SK-N-SH treated with all-trans-retinoic acid at 6 μM for 48 hours (cell line): Measurements from ENCODE around the gene PARD3B.
A peak's percentile ranks its signal among the peaks of the same experiment; 100 is the strongest.

ENCODE experiments used
- ATAC-seq: fragments of 200-7000 bp; cut with Tn5 transposase; 3 replicates; pipeline ENCODE4 v1.9.1; 2020; ENCODE audit warnings: mild to moderate bottlenecking, moderate library complexity
- ARNTL ChIP-seq: fragments of 450-650 bp; formaldehyde crosslinking; IDR thresholded peaks from 2 replicates; pipeline ENCODE4 v1.5.0; 2020; ENCODE audit warnings: low read depth, mild to moderate bottlenecking, moderate library complexity, borderline replicate concordance
- BACH2 ChIP-seq: fragments of 250-450 bp; sonication (Bioruptor Pico); IDR thresholded peaks from 2 replicates; pipeline ENCODE4 v1.9.0; 2021; ENCODE audit warnings: mild to moderate bottlenecking, borderline replicate concordance
- CSDC2 ChIP-seq: fragments of 250-450 bp; sonication (Bioruptor Pico); IDR thresholded peaks from 2 replicates; pipeline ENCODE4 v1.5.0; 2020; ENCODE audit warnings: mild to moderate bottlenecking, moderate library complexity
- CSRNP3 ChIP-seq: fragments of 250-450 bp; sonication (Bioruptor Pico); IDR thresholded peaks from 2 replicates; pipeline ENCODE4 v1.5.1; 2021; ENCODE audit warnings: mild to moderate bottlenecking, moderate library complexity
- GLIS3 ChIP-seq: fragments of 250-450 bp; sonication (Bioruptor Pico); IDR thresholded peaks from 2 replicates; pipeline ENCODE4 v1.5.0; 2020; ENCODE audit warnings: mild to moderate bottlenecking, moderate library complexity
- ISL1 ChIP-seq: fragments of 250-450 bp; sonication (Bioruptor Pico); IDR thresholded peaks from 2 replicates; pipeline ENCODE4 v2.1.2; 2022; ENCODE audit warnings: mild to moderate bottlenecking, moderate library complexity
- OSR1 ChIP-seq: fragments of 250-450 bp; sonication (Bioruptor Pico); IDR thresholded peaks from 2 replicates; pipeline ENCODE4 v1.8.0; 2022; ENCODE audit warnings: moderate library complexity, mild to moderate bottlenecking, inconsistent platforms
- PPARA ChIP-seq: fragments of 250-450 bp; sonication (Bioruptor Pico); IDR thresholded peaks from 2 replicates; pipeline ENCODE4 v1.5.0; 2020; ENCODE audit warnings: mild to moderate bottlenecking, borderline replicate concordance
- RARB ChIP-seq: fragments of 250-450 bp; sonication (Bioruptor Pico); IDR thresholded peaks from 2 replicates; pipeline ENCODE4 v1.8.0; 2021; ENCODE audit warnings: mild to moderate bottlenecking, moderate library complexity
- SNAI2 ChIP-seq: fragments of 250-450 bp; sonication (Bioruptor Pico); IDR thresholded peaks from 2 replicates; pipeline ENCODE4 v1.5.0; 2020; ENCODE audit warnings: mild to moderate bottlenecking, moderate library complexity
- TOX ChIP-seq: fragments of 250-450 bp; sonication (Bioruptor Pico); IDR thresholded peaks from 2 replicates; pipeline ENCODE4 v1.8.0; 2021; ENCODE audit warnings: mild to moderate bottlenecking, moderate library complexity, borderline replicate concordance
- ZC3H10 ChIP-seq: fragments of 250-450 bp; sonication (Bioruptor Pico); IDR thresholded peaks from 2 replicates; pipeline ENCODE4 v1.5.1; 2021; ENCODE audit warnings: mild to moderate bottlenecking, moderate library complexity
- ZFP3 ChIP-seq: fragments of 250-450 bp; sonication (Bioruptor Pico); IDR thresholded peaks from 2 replicates; pipeline ENCODE4 v1.5.0; 2020; ENCODE audit warnings: mild to moderate bottlenecking, moderate library complexity
- ZFP30 ChIP-seq: fragments of 450-650 bp; formaldehyde crosslinking; IDR thresholded peaks from 2 replicates; pipeline ENCODE4 v1.5.0; 2022; ENCODE audit warnings: mild to moderate bottlenecking, moderate library complexity
- ZNF565 ChIP-seq: fragments of 450-650 bp; formaldehyde crosslinking; conservative IDR thresholded peaks from 2 replicates; pipeline ENCODE4 v1.5.0; 2020; ENCODE audit warnings: low read depth, mild to moderate bottlenecking, moderate library complexity
- ZNF70 ChIP-seq: fragments of 450-650 bp; formaldehyde crosslinking; IDR thresholded peaks from 2 replicates; pipeline ENCODE4 v1.5.0; 2020; ENCODE audit warnings: mild to moderate bottlenecking, moderate library complexity
- ZNF8 ChIP-seq: fragments of 450-650 bp; formaldehyde crosslinking; IDR thresholded peaks from 2 replicates; pipeline ENCODE4 v1.5.0; 2020; ENCODE audit warnings: mild to moderate bottlenecking, moderate library complexity
- TF ChIP-seq, protein P1 (sequence below): fragments of 250-450 bp; sonication (Bioruptor Pico); IDR thresholded peaks from 2 replicates; pipeline ENCODE4 v1.5.0; 2020; ENCODE audit warnings: mild to moderate bottlenecking, moderate library complexity
- TF ChIP-seq, protein P2 (sequence below): fragments of 250-450 bp; sonication (Bioruptor Pico); IDR thresholded peaks from 2 replicates; pipeline ENCODE4 v1.8.0; 2021; ENCODE audit warnings: low read depth, mild to moderate bottlenecking, moderate library complexity, borderline replicate concordance
- TF ChIP-seq, protein P3 (sequence below): fragments of 250-450 bp; sonication (Bioruptor Pico); IDR thresholded peaks from 2 replicates; pipeline ENCODE4 v1.8.0; 2020; ENCODE audit warnings: mild to moderate bottlenecking, moderate library complexity, borderline replicate concordance

PARD3B gene

GRCh38 chr2:204869132-204869823, 324.0 kb downstream of the PARD3B start:
- TF ChIP-seq ZNF8 (no peak), ZC3H10 (CRISPR knock-in tag) (no peak), ZNF565 (no peak), PPARA (no peak), CSRNP3 (no peak), ZFP30 (CRISPR knock-in tag) (no peak), ISL1 (no peak), OSR1 (no peak), ZNF70 (CRISPR knock-in tag) (no peak), CSDC2 (no peak), ARNTL (CRISPR knock-in tag) (no peak), ZFP3 (CRISPR knock-in tag) (no peak), SNAI2 (CRISPR knock-in tag) (no peak), TOX (CRISPR knock-in tag) (no peak)
- TF ChIP-seq, protein P1, sequence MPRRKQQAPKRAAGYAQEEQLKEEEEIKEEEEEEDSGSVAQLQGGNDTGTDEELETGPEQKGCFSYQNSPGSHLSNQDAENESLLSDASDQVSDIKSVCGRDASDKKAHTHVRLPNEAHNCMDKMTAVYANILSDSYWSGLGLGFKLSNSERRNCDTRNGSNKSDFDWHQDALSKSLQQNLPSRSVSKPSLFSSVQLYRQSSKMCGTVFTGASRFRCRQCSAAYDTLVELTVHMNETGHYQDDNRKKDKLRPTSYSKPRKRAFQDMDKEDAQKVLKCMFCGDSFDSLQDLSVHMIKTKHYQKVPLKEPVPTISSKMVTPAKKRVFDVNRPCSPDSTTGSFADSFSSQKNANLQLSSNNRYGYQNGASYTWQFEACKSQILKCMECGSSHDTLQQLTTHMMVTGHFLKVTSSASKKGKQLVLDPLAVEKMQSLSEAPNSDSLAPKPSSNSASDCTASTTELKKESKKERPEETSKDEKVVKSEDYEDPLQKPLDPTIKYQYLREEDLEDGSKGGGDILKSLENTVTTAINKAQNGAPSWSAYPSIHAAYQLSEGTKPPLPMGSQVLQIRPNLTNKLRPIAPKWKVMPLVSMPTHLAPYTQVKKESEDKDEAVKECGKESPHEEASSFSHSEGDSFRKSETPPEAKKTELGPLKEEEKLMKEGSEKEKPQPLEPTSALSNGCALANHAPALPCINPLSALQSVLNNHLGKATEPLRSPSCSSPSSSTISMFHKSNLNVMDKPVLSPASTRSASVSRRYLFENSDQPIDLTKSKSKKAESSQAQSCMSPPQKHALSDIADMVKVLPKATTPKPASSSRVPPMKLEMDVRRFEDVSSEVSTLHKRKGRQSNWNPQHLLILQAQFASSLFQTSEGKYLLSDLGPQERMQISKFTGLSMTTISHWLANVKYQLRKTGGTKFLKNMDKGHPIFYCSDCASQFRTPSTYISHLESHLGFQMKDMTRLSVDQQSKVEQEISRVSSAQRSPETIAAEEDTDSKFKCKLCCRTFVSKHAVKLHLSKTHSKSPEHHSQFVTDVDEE (CRISPR knock-in tag) = no peak
- TF ChIP-seq, protein P2, sequence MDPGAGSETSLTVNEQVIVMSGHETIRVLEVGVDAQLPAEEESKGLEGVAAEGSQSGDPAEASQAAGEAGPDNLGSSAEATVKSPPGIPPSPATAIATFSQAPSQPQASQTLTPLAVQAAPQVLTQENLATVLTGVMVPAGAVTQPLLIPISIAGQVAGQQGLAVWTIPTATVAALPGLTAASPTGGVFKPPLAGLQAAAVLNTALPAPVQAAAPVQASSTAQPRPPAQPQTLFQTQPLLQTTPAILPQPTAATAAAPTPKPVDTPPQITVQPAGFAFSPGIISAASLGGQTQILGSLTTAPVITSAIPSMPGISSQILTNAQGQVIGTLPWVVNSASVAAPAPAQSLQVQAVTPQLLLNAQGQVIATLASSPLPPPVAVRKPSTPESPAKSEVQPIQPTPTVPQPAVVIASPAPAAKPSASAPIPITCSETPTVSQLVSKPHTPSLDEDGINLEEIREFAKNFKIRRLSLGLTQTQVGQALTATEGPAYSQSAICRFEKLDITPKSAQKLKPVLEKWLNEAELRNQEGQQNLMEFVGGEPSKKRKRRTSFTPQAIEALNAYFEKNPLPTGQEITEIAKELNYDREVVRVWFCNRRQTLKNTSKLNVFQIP (CRISPR knock-in tag) = no peak
- TF ChIP-seq, all 23 proteins: peak for 0
- peak; percentile 75 for ATAC-seq

GRCh38 chr2:204870053-204870452, 324.8 kb downstream of the PARD3B start:
- no peak for ATAC-seq
- TF ChIP-seq ZNF565 (no peak), SNAI2 (CRISPR knock-in tag) (no peak), BACH2 (CRISPR knock-in tag) (no peak), ZNF70 (CRISPR knock-in tag) (no peak), GLIS3 (CRISPR knock-in tag) (no peak), ISL1 (peak; percentile 34; the same call in 1 of the 2 replicates)

- ATAC-seq = peak; percentile 82
- TF ChIP-seq ISL1 = no peak
- no peak for TF ChIP-seq ZNF70 (CRISPR knock-in tag)
- TF ChIP-seq PPARA = no peak
- no peak for TF ChIP-seq CSRNP3
- TF ChIP-seq, protein P1 (CRISPR knock-in tag) = no peak
- TF ChIP-seq, protein P2 (CRISPR knock-in tag) = no peak
- no peak for TF ChIP-seq ARNTL (CRISPR knock-in tag)
- TF ChIP-seq RARB = no peak
- TF ChIP-seq CSDC2 = no peak
- TF ChIP-seq, protein P3, sequence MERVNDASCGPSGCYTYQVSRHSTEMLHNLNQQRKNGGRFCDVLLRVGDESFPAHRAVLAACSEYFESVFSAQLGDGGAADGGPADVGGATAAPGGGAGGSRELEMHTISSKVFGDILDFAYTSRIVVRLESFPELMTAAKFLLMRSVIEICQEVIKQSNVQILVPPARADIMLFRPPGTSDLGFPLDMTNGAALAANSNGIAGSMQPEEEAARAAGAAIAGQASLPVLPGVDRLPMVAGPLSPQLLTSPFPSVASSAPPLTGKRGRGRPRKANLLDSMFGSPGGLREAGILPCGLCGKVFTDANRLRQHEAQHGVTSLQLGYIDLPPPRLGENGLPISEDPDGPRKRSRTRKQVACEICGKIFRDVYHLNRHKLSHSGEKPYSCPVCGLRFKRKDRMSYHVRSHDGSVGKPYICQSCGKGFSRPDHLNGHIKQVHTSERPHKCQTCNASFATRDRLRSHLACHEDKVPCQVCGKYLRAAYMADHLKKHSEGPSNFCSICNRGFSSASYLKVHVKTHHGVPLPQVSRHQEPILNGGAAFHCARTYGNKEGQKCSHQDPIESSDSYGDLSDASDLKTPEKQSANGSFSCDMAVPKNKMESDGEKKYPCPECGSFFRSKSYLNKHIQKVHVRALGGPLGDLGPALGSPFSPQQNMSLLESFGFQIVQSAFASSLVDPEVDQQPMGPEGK (CRISPR knock-in tag) = no peak
These were observed 326.1 kb downstream of the PARD3B start for GRCh38 chr2:204871231-204871953.
